Epidermal melanocyte (primary cell): ENCODE data around the gene PTPRG.

Experiments used
- DNase-seq: peaks from one replicate; pipeline ENCODE4 v3.0.0; 2011; ENCODE audit warnings: low spot score; ENCODE audit not compliant: insufficient read length

Gene PTPRG

GRCh38 chr3:61820306-61820992 is 259.1 kb downstream of the PTPRG start:
- no peak for DNase-seq

- DNase-seq, result no peak
These were observed 260.5 kb downstream of the PTPRG start for GRCh38 chr3:61821823-61822251.

- no peak for DNase-seq
These were observed 261.2 kb downstream of the PTPRG start for GRCh38 chr3:61822588-61822987.

GRCh38 chr3:61824553-61825135 is 263.3 kb downstream of the PTPRG start:
- no peak for DNase-seq

- no peak for DNase-seq
These were observed 264.8 kb downstream of the PTPRG start for GRCh38 chr3:61826161-61826560.

GRCh38 chr3:61828184-61828874 is 267.0 kb downstream of the PTPRG start:
- DNase-seq, result no peak

GRCh38 chr3:61828880-61829721 is 267.7 kb downstream of the PTPRG start:
- no peak for DNase-seq

- DNase-seq, result no peak
These were observed 268.5 kb downstream of the PTPRG start for GRCh38 chr3:61829722-61830350.

GRCh38 chr3:61831973-61832372 is 270.6 kb downstream of the PTPRG start:
- DNase-seq, result no peak

- no peak for DNase-seq
These were observed 271.2 kb downstream of the PTPRG start for GRCh38 chr3:61832375-61833229.

GRCh38 chr3:61839256-61839655 is 277.9 kb downstream of the PTPRG start:
- DNase-seq, result no peak

GRCh38 chr3:61841111-61841845 is 279.9 kb downstream of the PTPRG start:
- DNase-seq, result no peak

GRCh38 chr3:61841988-61842387 is 280.6 kb downstream of the PTPRG start:
- no peak for DNase-seq

- DNase-seq, result no peak
These were observed 283.0 kb downstream of the PTPRG start for GRCh38 chr3:61844346-61844745.

- no peak for DNase-seq
These were observed 285.1 kb downstream of the PTPRG start for GRCh38 chr3:61846488-61846887.

GRCh38 chr3:61847784-61848462 is 286.6 kb downstream of the PTPRG start:
- DNase-seq, result no peak

- no peak for DNase-seq
These were observed 287.5 kb downstream of the PTPRG start for GRCh38 chr3:61848885-61849284.

GRCh38 chr3:61853912-61854311 is 292.5 kb downstream of the PTPRG start:
- no peak for DNase-seq

GRCh38 chr3:61855211-61855610 is 293.8 kb downstream of the PTPRG start:
- DNase-seq, result no peak
